ENCODE data around the gene TTYH1.
A peak's percentile ranks its signal among the peaks of the same experiment; 100 is the strongest.
"Not testable (repeated sequence)": the region's sequence is repeated elsewhere in the genome, so short reads cannot be mapped to it uniquely, and the experiment has no call there.

TTYH1 gene

DNA sequence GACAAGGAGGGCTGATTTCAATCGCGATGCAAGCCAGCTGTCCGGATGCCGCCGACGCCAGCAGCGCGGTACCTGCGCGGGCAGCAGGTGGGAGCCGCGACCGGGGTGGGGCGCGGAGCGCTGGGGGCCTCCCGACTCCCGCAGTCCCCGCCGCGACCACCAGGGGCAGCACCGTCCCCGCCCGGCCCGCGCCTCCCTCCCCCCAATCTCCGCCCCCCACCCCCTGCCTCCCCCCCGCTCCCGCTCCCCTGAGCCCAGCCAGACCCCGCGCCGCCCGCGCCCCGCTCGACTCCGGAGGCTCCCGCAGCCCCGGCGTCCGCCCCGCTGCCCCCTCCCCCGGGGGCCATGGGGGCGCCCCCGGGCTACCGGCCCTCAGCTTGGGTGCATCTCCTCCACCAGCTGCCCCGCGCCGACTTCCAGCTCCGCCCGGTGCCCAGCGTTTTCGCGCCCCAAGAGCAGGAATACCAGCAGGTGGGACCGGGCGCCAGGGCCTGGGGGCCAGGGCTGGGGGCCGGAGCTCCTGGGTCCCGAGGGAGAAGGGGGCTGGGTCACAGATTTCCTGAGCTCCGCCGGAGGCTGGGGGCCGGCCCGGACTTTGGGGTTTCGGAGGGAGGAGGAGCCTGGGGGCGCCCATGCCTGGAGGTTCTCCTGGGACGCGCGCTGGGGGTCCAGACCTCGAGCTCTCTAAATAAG is at the start of gene TTYH1:
TSS of gene TTYH1 (plus strand) at position 257 of the 693 bp plus-strand sequence. CDS start at position 346, 89 bp downstream.
- peak; percentile 68 for DNase-seq (ENCODE audit: low spot score)

DNA sequence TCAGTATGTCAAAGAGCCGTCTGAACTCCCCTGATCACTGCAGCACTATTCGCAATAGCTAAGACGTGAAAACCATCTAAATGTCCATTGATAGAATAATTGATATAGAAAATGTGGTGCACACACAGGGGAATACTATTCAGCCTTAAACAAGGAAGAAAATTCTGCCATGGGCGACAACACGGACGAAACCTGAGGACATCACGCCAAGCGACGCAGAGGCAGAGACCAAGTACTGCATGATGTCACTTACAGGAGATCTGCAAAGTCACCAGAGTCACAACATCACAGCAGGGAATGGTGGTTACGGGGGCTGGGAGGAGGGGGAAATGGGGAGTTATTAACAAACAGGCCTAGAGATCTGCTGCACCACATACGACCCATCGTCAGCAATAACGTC is 49.5 kb upstream of the TTYH1 start:
- not testable (repeated sequence) for DNase-seq (ENCODE audit: low spot score)

DNA sequence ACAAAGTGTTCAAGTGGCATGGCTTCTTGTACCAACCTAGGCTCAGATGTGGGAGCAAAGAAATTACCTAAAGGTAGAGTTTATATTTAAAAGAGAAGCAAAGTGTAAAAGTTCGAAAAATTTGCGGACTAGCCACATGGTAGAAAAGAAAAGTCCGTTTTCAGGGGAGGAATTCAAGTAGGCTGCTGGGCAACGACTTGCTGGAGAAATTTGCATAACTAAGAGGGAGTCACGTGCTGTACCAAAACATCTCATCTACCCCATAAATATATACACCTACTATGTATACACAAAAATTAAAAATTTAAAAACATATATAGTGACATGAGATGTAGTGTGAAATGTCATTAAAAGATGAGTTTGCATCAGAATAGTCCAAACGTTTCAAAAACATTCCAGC is 48.5 kb upstream of the TTYH1 start:
- no peak for DNase-seq (ENCODE audit: low spot score)

DNA sequence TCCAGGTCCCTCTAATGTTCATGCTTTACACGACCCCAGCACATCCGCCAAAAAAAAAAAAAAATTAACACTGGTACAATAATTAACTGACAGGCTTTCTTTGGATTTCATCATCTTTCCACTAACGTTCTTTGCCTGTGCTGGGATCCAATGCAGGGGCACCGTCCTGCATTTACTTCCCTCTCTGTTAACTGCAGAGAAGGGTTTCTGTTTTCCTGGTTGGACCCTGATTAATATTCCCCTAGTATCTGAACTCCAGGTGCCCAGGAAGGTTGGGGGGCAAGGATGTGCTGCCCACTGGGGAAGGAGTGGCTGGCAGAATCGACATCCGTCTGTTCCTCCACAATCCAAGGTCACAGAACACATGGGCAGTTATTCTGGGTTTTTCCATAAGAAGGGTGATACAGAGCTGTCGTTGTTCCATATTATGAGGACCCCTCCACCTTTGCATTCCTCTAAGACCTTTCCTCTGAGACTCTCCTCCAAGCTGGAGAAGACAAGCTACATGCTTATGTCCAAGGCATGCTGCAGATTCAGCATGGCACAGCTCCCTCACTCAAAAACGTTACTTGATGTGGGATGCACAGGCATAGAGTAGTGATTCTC is 46.1 kb upstream of the TTYH1 start:
- no peak for DNase-seq (ENCODE audit: low spot score)

DNA sequence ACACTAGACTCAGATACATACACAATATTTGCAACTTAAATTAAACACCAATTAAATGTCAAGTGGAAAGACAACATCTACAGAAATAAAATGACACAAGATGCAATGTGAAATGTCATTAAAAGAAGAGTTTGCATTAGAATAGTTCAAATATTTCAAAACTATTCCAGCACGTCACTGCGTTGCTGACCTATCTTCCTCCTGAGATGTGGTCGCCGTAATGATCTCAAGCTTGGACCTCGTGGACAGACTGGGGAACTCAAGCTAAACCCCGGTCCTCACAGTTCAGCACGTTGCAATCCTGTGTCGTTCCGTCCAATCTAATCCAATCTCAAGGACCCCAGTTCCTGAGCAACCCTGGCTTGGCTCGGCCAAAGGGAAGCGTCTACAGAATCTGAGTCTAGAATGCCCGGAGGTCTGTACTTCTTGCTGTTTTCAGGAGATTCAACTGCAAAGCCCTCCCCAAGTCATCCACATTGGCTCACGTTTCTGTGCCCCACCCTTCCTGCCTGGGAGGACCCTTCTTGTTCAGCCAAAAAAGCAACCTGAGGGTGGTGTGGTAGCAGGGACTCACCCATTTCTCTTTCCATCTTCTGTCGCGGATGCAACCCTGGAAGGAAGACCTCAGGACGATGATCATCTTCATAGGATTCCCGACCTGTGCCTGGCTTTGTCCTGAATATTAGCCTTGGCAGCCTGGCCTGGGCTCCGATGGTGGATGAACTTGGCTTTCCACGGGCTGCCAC is 45.4 kb upstream of the TTYH1 start:
- DNase-seq (ENCODE audit: low spot score): not testable (repeated sequence)

DNA sequence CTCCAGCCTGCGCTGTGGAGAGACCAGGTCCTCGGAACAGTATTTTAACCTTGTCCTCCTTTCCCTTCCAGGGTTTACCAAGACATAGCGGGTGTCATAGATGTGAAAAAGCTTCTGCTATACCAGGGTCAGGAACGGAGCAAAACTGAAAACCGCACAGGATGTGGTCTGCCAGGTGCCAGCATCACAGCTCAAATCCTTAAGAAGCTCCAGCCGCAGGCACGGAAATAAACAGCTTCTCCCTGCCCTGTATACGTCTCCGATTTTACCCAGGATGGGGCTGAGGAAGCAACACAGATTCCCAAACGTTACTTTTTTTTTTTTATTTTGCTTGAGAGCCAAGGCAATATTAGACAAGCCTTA is 44.8 kb upstream of the TTYH1 start:
- DNase-seq (ENCODE audit: low spot score): not testable (repeated sequence)

DNA sequence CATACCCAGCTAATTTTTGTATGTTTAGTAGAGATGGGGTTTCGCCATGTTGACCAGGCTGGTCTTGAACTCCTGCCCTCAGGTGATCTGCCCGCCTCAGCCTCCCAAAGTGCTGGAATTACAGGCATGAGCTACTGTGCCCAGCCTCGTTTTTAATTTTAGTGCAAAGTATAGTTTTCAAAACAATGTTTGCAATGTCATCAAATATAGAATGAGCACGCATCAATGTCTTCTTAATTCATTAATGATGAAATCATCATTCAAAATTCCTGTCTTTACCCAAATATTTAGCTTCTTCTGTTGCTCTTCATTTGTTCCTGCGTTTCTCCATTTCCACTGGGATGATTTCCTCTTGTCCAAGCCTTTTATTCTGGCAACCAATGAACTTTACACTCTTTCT is 43.8 kb upstream of the TTYH1 start:
- not testable (repeated sequence) for DNase-seq (ENCODE audit: low spot score)

DNA sequence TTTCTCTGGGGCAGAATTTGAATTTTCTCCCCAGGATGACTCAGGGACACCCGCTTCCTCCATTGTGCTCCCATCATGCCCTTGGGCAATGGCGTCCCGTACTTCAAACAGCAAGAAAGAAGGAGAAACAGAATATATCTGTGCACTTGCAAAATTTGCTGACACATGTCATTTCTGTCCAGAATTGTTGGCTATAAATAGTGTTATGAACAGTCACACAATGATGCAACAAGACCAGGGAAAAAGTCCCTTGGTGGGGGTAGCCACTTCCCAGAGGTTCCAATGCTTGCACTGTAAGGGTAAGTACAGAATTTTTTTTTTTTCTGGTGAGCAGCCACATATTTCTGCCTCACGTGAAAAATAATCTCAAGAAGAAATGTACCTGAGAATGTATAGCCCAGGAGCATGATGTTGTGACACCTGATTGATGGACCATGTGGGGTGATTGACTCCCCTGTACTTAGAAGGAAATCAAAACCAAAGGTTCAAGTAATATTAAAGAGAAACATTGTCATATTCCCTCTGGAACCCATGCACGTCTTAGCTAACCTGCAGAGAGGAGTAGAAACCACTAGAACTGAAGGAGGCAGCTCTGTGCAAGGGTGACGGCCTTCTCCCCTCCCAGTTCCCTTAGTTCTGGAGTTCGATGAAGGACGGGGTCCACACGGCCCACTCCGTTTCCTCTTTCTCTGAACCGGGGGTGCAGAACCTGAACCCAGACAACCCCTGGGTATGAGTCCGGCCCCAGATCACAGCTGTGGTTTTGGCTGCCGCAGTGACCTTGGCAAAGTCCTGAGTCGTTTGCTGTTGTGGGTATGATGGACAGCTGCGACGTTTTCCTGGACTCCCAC is 41.3 kb upstream of the TTYH1 start:
- no peak for DNase-seq (ENCODE audit: low spot score)

DNA sequence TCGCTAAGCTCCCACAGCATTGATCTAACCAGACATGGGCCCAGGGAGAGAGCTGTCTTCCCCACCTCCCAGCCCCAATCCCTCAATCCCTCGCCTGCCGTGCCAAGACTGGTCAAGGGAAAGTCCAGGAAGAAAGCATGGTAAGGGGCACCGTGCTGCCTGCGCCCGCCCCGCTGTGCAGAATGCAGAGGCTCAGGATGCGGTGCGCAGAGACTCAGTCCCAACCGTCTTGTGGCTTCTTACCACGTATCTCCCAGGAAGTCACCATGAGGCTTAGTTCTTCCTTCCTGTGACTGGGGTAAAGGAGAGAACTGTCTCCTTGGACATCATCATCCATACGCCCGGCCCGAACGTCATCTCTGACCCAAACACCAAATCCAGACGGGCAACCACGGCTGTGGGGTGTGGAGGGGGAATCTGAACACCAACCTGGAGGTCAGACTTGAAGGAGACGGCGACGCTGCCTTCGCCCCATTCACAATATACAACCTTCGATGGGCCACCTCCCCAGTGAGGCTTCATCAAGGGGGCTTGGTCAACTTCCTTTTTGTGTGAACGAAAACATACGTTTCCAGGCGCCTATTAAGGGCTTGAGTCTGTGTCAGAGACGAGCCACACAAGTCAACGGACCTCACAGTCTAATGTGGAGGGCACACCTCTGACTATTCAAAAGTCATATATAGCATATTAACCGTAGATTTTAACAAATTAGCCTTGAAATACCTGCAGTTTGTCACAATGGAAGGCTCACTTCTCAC is 39.9 kb upstream of the TTYH1 start:
- not testable (repeated sequence) for DNase-seq (ENCODE audit: low spot score)

DNA sequence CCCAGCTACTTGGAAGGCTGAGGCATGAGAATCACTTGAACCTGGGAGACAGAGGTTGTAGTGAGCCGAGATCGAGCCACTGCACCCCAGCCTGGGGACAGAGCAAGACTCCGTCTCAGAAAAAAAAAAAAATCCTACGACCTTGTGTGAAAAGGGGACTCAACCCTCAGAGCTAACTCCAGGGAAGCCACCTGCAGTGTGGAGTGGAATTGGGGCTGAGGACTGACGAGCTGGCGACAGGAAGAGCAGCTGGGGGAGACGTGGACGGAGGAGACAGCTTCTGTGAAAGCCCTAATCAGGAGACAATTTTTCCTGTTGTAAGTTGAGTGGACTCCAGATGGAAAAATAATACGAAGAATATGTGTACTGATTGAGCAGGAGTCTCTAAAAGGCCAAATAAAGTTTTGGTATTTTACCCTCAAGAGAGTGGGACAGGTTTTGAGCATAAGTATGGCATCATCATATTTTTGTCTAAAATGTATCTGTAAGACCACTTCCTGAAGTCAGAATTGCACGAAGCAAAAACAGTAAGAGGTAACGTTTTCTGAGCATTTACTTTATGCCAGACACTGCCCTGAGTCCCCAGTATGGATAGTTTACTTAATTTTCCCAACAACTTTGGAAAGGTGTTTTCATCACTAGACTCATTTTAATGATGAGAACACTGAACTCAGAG is 38.5 kb upstream of the TTYH1 start:
- DNase-seq (ENCODE audit: low spot score): no peak

DNA sequence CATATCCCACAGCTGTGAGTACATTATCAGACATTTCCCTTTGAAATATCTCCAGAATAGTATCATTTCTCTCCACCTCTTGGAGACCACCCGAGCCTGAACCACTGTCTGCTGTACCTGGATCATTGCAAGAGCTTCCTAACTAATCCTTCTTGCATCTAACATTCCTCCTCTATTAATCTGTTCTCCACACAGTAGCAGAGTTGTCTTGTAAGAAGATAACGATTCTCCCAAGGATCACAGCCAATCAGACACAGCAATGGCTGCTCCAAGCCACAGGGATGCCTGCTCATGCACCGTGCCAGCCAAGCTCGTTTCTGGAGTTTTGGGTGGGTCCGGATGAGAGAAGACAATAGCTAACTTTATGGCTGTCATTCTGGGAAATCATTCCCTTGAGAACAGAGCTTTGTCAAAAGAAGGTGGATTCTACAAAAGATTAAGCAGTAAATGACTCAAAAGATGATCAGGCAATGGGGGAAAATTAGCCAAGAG is 36.0 kb upstream of the TTYH1 start:
- DNase-seq (ENCODE audit: low spot score): no peak

DNA sequence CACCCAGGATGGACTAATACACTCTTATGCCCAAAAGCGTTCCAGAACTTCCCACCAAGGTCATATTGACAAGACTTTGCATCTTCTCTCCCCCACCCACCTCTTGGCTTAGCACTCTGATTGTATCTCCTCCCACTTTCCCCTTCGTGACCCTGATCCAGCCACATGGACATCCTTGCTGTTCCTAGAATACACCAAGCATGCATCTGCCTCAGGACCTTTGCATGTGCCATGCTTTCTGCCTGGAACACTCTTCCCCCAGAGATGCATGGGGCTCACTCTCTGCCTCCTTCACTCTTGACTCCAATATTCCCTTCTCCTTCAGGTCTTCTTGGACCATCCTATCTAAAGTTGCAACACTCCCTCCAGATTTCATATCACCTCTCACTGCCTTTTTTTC is 34.4 kb upstream of the TTYH1 start:
- no peak for DNase-seq (ENCODE audit: low spot score)

DNA sequence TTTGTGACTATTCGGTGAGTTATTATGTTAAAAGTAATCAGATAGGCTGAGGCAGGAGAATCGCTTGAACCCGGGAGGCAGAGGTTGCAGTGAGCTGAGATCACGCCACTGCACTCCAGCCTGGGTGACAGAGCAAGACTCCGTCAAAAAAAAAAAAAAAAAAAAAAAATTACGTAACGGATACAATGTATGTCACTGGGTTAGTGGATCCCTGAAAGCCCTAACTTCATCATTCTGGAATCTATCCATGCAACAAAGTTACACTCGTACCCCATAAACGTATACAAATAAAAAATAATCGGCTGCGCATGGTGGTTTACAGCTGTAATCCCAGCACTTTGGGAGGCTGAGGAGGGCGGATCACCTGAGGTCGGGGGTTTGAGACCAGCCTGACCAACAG is 33.2 kb upstream of the TTYH1 start:
- not testable (repeated sequence) for DNase-seq (ENCODE audit: low spot score)

DNA sequence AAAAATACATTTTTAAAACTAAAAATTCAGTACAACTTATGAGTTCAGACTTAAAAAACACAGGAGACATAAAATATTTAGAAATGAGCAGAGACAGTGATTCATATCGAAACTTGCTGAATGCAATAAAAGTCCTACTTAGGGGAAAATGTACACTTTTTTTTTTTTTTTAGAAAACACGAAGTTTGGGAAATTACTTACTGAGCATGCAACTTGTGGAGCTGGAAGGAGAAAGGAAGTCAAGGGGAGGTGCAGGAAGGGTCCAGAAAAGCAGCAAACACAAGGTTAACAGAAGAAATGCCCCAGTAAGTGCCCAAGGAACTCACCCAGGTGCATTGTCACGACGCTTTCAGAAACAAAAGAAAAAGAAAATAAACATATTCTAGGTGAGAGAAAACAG is 31.9 kb upstream of the TTYH1 start:
- no peak for DNase-seq (ENCODE audit: low spot score)

DNA sequence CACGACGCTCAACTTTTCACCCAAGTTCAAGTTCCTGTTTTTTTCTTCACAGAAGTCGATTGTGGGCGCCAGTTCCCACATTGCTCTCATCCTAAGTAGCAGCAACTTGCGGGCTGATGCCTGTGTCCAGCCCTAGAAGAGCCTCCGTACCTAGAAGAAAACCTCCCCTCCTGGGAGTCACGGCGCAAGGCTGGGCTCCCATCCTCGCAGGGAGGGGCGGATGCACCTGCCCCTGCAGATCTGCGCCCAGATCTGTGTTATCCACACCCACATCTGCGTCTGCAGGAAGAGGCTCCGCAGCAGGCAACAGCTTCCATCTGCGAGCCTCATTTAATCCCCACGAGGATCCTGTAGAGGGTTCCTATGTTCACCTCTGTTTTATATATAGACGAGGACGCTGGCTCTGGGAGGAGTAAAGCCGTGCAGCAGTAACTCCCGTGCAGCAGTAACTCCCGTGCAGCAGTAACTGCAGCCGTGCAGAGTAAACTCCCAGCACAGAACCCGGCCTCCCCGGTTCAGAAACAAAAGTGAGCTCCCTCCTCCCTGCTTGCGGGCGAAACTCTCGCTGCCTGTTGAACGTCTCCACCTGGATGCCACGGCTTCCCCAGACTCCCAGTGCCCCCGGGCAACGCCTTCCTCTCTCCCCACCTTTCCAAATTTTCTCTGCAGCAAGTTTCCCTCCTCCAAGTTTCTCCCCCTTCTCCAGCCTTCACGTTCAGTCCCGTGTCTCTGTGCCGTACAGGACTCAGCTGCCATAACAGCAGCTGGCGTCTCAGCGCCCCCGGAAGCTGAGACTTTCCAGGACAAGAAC is 27.1 kb upstream of the TTYH1 start:
- DNase-seq (ENCODE audit: low spot score): peak; percentile 53

DNA sequence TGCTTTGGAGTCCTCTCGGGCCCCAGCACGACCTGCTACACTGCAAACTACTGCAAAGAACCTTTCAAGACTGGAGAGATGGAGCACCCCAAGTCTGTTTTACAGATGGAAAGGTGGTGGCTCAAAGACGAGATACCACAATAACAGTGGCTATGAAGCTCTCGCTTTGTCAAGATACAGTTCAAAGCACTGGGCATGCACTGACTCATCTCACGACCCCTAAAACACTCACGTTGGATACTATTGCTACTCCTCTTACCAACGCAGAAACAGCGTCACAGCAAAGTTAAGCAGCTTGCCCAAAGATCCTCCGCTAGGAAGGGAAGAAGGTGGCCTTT is 26.5 kb upstream of the TTYH1 start:
- DNase-seq (ENCODE audit: low spot score): no peak

DNA sequence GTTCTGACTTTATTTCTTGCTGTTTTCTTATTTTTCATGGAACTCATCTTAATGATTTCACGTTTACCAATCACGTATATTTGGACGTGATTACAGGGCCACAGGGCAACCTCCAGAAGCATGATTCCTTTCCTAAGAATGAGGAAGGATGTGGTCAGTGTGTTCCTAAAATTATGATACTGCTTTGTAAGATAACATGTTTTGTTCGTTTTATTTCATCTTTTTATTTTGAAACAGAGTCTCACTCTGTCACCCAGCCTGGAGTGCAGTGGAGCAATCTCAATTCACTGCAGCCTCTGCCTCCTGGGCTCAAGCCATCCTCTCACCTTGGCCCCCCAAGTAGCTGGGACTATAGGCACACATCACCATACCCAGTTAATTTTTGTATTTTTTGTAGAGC is 25.7 kb upstream of the TTYH1 start:
- DNase-seq (ENCODE audit: low spot score): peak; percentile 10

DNA sequence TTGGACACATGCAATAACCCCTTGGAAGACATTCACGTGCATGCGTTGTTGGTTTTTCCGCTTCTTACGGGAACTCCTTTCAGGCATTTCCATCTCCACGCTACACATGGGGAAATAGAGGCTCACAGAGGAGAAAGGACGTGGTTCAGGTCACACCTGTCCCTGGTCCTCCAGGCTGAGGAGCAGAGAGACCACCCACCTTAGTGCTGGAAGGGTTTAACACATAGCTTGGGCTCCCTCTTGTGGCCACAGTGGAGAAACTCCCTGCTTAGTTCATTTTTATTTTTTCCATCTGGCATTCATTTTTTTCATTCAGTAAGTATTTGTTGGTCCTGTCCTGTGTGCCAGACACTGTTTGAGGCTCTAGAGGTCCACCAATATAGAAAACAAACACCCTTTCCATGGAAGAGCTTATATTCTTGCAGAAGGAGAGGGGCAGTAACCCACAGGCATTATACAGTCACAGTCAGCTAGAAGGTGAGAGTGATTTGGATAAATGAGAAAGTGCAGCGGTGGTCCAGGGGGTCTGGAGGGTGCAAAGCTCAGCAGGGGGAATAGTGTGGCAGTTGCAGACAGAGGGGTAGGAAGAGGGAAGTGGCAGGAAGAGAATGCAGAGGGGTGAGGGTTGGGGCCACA is 24.2 kb upstream of the TTYH1 start:
- peak; percentile 78 for DNase-seq (ENCODE audit: low spot score)

DNA sequence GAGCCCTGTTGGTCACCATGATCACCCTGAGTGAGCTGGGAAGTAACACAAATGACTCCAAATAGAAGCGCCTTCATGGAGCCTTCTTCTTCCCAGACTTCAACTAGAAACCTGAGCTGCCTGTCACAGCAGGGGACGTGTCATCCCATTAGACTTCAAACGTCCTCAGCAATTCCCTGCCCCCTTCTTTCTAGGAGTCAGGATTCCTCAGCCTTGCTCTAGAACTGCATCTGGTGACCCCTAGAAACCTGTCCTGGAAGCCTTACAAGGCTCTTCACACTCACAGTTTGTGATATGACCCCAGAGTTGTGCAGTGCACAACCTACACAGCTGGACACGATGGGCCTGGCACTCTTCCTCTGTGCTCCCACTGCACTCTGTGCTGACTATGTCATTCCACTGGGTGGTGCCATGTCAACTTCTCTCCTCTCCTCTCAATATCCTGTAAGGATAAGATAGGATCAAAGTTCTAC is 23.6 kb upstream of the TTYH1 start:
- no peak for DNase-seq (ENCODE audit: low spot score)

All from Ammon's horn (tissue), 1 donor.